PFSK-1 (cell line): ENCODE data around the gene CAVIN2.

Source experiments
- FOXP2 ChIP-seq: optimal IDR thresholded peaks from 2 replicates; pipeline ENCODE3; 2011; ENCODE audit warnings: borderline replicate concordance, control low read depth, inconsistent platforms; ENCODE audit not compliant: insufficient read depth; ENCODE audit errors: extremely low read length, extremely low read depth
- POLR2AphosphoS5 ChIP-seq: IDR thresholded peaks from 2 replicates; pipeline ENCODE4 v1.6.1; 2012; ENCODE audit warnings: low read depth, mild to moderate bottlenecking, control low read depth, low read length, moderate library complexity
- SIN3A ChIP-seq: IDR thresholded peaks from 2 replicates; pipeline ENCODE4 v1.6.1; 2012; ENCODE audit warnings: mild to moderate bottlenecking, low read length, moderate library complexity, borderline replicate concordance; ENCODE audit not compliant: insufficient read depth
- TAF1 ChIP-seq: IDR thresholded peaks from 2 replicates; pipeline ENCODE4 v1.6.1; 2012; ENCODE audit warnings: low read length, control low read depth, borderline replicate concordance; ENCODE audit not compliant: insufficient read depth
- TF ChIP-seq, protein P1 (sequence below), 2 experiments: IDR thresholded peaks; 2 replicates each; pipeline versions ENCODE4 v1.6.1 to v1.8.0; 2011 to 2012; ENCODE audit warnings: low read depth in 2 of 2, low read length in 2 of 2, control low read depth in 1 of 2, inconsistent platforms in 1 of 2, mild to moderate bottlenecking in 1 of 2, moderate library complexity in 1 of 2; ENCODE audit not compliant: insufficient read depth in 1 of 2

CAVIN2 gene

GRCh38 chr2:191845248-191845715 lies 1.6 kb downstream of the CAVIN2 start:
- TF ChIP-seq, protein P1, sequence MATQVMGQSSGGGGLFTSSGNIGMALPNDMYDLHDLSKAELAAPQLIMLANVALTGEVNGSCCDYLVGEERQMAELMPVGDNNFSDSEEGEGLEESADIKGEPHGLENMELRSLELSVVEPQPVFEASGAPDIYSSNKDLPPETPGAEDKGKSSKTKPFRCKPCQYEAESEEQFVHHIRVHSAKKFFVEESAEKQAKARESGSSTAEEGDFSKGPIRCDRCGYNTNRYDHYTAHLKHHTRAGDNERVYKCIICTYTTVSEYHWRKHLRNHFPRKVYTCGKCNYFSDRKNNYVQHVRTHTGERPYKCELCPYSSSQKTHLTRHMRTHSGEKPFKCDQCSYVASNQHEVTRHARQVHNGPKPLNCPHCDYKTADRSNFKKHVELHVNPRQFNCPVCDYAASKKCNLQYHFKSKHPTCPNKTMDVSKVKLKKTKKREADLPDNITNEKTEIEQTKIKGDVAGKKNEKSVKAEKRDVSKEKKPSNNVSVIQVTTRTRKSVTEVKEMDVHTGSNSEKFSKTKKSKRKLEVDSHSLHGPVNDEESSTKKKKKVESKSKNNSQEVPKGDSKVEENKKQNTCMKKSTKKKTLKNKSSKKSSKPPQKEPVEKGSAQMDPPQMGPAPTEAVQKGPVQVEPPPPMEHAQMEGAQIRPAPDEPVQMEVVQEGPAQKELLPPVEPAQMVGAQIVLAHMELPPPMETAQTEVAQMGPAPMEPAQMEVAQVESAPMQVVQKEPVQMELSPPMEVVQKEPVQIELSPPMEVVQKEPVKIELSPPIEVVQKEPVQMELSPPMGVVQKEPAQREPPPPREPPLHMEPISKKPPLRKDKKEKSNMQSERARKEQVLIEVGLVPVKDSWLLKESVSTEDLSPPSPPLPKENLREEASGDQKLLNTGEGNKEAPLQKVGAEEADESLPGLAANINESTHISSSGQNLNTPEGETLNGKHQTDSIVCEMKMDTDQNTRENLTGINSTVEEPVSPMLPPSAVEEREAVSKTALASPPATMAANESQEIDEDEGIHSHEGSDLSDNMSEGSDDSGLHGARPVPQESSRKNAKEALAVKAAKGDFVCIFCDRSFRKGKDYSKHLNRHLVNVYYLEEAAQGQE (IDR thresholded peaks at IDR 0.05; ENCODE audit: insufficient read depth in 1 of 2, low read depth in 2 of 2, low read length in 2 of 2), result no peak
- TF ChIP-seq TAF1, result no peak
- no peak for TF ChIP-seq SIN3A
- TF ChIP-seq POLR2AphosphoS5, result no peak
- no peak for TF ChIP-seq FOXP2

DNA sequence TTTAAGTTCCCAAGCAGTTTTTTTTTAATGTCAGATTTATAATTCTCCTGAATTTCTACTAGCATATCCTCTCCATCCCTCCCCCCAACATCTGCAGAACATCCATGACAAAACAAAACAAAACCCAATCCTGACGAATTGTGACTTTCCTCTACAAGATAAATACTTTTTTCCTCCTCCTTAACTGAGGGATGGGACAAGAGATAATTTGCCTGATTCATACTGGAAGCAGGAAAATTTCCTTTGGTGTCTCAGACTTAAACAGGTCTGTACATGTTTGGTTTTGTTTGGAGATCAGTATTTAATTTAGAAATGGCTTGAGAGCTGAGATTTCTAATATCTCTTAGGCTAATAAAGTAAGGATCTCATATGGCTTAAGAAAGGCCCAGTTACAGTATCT lies 2.2 kb downstream of the CAVIN2 start:
- TF ChIP-seq POLR2AphosphoS5 (no peak), SIN3A (no peak), FOXP2 (no peak), TAF1 (no peak)
- TF ChIP-seq, protein P1 (IDR thresholded peaks at IDR 0.05; ENCODE audit: insufficient read depth in 1 of 2, low read depth in 2 of 2, low read length in 2 of 2), result no peak

GRCh38 chr2:191840921-191841320 lies 6.0 kb downstream of the CAVIN2 start:
- TF ChIP-seq, protein P1 (IDR thresholded peaks at IDR 0.05; ENCODE audit: insufficient read depth in 1 of 2, low read depth in 2 of 2, low read length in 2 of 2), result no peak
- TF ChIP-seq FOXP2 (no peak), SIN3A (no peak), POLR2AphosphoS5 (no peak), TAF1 (no peak)

- TF ChIP-seq POLR2AphosphoS5, result no peak
These were observed 6.7 kb downstream of the CAVIN2 start for GRCh38 chr2:191839918-191840804.

- no peak for TF ChIP-seq FOXP2
- no peak for TF ChIP-seq SIN3A
- no peak for TF ChIP-seq POLR2AphosphoS5
- TF ChIP-seq TAF1, result no peak
- TF ChIP-seq, protein P1 (IDR thresholded peaks at IDR 0.05; ENCODE audit: insufficient read depth in 1 of 2, low read depth in 2 of 2, low read length in 2 of 2), result no peak
These were observed 8.4 kb downstream of the CAVIN2 start for GRCh38 chr2:191838526-191838925.
